GM21825 (cell line): ENCODE results near the gene TCF4.
"Not testable (repeated sequence)": the region's sequence is repeated elsewhere in the genome, so short reads cannot be mapped to it uniquely, and the experiment has no call there.

Source experiments
- ATAC-seq: cut with Tn5 transposase; IDR thresholded peaks from one replicate; pipeline ENCODE4 v1.9.1; 2021; ENCODE audit warnings: mild to moderate bottlenecking, moderate library complexity; ENCODE audit not compliant: unreplicated experiment

Gene TCF4

DNA sequence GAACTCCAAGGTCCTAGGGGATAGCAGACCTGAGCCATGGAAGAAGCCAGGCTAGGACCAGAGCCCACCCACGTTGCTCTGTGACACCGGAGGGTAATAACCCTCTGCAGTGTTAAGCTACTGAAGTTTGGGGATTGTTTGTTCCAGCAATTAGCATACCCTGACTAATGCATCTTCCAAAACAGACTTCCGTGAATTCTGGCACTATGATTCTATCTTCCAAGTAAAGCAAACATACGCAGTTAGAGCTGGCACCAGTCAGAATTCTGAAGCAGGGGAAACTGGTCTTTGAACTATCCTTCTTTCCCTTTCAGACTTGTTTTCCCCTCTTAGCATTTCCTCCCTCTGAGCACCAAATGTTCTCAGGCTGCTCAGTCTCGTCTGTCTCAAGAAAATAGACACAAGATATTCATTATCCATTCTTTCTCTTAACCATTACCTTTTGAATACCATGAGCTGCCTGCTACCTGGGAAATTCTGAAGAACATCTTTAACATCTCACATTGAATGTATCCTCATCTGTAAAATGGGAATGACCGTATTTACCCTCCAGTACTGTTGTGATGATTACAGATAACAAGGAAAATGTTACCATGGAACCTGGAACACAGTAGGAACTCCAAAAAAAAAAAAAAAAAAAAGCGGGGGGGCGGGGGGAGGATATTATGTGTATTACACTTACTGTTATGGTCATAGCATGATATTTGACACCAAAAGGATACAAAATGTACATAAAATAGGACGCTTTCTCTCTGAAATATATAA is 108.2 kb downstream of the TCF4 start:
- no peak for ATAC-seq

- no peak for ATAC-seq
These were observed 110.0 kb downstream of the TCF4 start for GRCh38 chr18:55477860-55478581.

- peak; percentile 93 for ATAC-seq
These were observed 110.5 kb downstream of the TCF4 start for GRCh38 chr18:55477499-55477859.

- ATAC-seq: no peak
These were observed 112.1 kb downstream of the TCF4 start for GRCh38 chr18:55475916-55476315.

DNA sequence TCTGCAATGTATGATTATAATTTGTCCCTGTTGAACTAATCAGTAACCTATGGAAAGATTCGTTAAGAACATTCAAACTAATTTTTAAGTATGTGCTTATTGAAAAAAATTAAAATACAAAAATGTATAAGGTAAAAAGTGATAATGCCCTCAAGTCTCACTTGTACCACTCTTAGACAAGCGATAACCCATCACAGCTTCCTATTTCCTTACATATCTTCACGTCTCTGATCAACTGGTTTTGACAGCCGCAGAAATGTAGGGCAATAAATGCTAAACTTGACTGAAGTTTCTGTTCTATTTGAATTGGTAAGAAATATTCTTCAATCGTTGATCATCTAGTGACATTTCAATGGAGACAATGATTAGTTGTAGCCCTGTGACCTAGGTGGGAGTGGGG is 112.5 kb downstream of the TCF4 start:
- ATAC-seq: no peak

DNA sequence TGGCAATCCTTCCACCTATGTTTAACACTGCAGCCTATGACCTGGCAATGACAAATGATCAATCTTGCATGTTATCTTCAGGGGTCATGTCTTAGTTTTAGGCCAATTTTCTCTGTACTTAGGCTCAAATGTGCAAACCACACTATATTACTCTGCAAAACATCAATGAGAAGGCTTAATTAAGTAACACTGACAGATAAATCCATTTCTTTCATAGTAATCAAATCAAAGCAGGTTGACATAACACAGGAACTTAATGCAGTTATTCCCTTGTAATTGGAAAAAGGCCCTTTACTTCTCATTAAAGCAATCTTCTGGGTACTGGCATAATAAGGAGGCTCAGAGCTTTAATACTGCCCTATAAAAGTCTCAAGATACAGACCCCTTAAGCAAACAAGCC is 114.4 kb downstream of the TCF4 start:
- ATAC-seq: no peak

DNA sequence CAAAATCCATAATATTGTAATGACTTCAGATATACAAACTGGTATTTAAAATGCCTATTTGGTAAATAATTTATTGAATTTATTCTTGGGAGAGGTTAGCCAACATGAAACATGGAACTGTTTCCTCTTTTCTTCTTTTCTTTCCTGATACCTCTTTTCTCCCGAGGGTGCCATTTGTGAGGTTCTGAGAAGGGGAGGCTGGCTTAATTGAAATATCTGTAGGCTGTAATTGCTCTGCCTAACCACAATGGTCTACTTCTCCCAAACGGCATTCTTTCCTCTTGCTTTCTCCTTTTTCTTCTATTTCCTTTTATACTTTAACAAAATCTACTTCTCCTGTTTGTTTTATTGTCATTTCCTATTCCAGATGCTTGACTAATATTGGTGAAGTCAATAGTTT is 114.9 kb downstream of the TCF4 start:
- no peak for ATAC-seq

DNA sequence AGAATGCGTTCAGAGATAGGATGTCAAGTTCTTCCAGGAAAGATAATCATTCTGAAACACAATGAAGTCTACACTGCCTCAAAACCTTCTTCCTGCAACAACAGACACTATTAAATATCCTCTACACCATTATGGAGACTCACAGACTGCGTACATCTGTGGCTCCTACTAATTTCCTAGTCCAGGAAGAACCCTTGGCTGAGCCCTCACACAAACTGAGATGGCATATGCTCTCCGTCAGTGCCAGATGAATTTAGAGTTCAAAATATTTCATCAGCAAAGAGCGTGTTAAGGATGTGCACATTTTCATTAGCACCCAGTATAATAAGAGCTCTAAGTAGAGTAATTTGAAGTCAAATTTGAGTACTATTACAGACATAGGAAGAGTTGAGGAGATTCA is 117.2 kb downstream of the TCF4 start:
- ATAC-seq: no peak

DNA sequence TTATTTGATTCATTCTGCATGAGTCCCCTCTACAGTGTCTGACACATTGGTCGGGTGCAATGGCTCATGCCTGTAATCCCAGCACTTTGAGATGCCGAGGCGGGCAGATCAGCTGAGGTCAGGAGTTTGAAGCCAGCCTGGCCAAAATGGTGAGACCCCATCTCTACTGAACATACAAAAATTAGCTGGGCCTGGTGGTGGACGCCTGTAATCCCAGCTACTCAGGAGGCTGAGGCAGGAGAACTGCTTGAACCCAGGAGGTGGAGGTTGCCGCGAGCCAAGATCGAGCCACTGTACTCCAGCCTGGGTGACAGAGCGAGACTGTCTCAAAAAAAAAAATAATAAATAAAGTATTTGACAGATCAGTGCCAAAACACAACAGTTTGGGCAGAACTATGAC is 118.9 kb downstream of the TCF4 start:
- ATAC-seq: not testable (repeated sequence)

GRCh38 chr18:55466789-55467188 is 121.2 kb downstream of the TCF4 start:
- ATAC-seq: no peak

- ATAC-seq: no peak
These were observed 122.7 kb downstream of the TCF4 start for GRCh38 chr18:55465313-55465712.

DNA sequence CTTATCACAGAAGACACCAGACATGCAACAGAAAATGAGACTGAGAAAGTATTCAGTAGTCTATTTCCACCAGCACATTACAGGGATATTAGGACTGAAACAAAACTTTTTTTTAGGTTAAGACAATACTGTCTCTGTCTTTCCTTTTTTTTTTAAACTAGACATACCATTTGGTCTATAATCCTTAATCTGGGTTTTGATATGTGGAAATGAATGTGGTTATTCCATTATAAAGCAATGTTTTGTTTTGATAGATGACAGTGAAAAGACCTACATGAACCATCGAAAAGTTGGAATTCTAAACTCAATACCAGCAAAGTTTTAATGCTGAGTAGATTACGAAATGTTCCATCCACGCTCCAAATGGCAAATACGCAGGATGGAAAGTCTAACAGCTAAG is 123.4 kb downstream of the TCF4 start:
- no peak for ATAC-seq

- no peak for ATAC-seq
These were observed 125.3 kb downstream of the TCF4 start for GRCh38 chr18:55462652-55463051.

DNA sequence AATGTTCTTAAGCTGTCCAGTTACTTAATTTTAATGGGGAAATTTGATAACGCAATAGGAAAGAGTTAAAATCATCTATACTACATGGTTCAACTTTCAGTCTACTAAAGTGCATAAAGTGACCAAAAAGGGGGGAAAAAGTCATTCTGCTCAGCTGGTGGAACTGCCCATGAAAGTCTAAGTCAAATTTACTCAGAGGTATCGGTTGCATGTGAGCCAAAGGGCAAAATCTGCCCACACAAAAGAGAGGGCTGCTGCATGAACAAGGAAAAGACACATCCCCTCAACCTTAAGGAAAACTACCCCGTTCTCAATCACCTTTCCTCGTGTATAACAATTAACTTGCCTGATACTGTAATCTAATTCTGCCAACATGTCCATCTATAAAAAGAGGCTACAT is 126.1 kb downstream of the TCF4 start:
- no peak for ATAC-seq

GRCh38 chr18:55458456-55459203 is 129.4 kb downstream of the TCF4 start:
- no peak for ATAC-seq

DNA sequence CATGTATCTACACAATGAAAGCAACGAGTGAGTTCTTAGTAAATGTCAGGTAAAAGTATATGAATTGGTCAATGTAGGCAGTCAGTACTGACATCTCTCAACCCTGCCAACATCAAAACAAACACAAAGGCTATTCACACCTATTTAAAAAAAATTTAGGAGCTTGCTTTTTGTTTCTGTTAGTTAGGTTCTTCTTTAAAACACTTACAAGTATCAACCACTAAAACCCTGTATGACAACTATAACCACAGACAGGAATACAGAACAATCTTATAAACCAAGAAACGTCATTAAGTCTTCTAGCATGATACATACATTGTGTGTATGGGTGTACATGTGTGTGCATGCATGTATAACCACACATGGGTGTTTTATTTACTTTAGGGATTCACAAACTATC is 131.0 kb downstream of the TCF4 start:
- no peak for ATAC-seq

DNA sequence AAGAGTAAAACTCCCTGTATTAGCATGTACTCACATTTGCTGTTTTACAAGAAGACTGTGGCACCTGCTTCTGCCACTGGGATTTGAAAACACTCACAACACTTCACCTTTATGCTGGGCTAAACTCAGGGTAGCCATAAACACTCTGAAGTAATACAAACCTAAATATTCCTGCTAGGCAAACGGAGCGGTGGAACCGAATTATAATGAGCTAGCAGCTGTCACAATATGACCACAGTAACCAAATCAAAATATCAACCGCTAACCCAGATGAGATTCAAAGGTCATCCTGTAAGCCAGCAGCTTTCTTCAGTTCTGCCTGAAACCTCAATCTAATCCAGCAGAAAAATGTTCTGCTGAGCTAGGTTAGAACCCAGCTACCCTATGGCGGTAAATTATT is 132.1 kb downstream of the TCF4 start:
- ATAC-seq: no peak

GRCh38 chr18:55453186-55453585 is 134.8 kb downstream of the TCF4 start:
- no peak for ATAC-seq

GRCh38 chr18:55452123-55452611 is 135.8 kb downstream of the TCF4 start:
- no peak for ATAC-seq

DNA sequence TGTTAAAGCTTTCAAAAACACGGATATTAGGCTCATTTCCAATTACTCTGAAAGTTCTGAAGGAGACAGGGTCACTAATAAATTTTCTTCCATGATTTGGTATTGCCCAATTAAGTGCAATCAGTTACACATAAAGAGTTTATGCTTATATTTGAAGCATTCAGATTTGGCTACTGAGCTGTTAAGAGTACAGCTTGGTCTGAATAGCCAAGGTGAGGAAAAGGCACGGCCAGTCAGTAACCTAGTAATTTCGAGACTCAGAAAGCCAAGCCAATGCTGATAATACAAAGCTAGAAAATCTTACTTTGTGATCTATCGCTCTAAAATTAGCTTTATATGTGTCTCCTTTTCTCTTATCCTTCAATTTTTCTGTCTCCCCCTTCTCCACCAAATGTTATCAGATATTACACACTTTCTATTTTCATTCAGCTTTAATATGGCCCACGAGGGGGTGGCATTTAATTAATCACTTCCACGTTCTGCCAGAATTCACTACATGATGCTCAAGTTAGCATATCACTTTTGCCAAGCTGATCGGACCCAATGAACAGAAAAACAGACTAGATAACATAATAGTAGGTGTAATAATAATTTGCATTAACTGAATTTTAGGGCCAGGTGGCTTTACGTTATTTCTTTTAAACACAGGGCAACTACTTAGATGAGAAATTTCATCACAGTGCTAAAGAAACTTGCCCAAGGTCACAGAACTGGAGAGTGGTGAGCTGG is 138.4 kb downstream of the TCF4 start:
- no peak for ATAC-seq

DNA sequence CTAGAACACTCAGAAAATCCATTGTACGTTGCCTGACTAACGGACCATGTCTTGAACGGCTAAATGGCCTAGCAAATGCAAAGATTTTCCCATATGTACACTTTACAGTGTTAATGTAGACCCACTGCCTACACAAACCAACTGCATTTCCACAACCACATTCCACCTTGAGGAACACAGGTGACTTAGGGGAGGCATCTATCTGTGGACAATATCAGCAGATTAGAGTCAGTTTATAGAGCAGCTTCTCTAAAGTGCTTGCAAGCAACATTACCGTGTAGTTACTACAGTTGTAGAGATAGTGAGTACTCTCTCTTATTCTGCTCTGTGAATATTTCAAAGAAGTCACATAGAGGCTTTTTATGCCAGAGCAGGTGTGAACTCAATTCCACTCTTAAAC is 139.6 kb downstream of the TCF4 start:
- no peak for ATAC-seq
